Osteoblast (primary cell): ENCODE data around the gene RUNX3. TPM values are rescaled to one million over a fixed set of nuclear protein-coding genes. Genes with fewer than 3 reads are reported as not detected.

Experiments
- DNase-seq: peaks from one replicate; pipeline ENCODE4 v3.0.0; 2011; ENCODE audit warnings: low spot score, mixed read lengths; ENCODE audit not compliant: insufficient read length; ENCODE audit errors: missing footprints
- H2AFZ ChIP-seq: 2 replicates; pipeline ENCODE4 v1.6.0; 2011; ENCODE audit warnings: mild to moderate bottlenecking, low read length
- H3K27ac ChIP-seq: 2 replicates; pipeline ENCODE4 v1.5.1; 2011; ENCODE audit warnings: mild to moderate bottlenecking, low read depth, low read length, moderate library complexity
- H3K27me3 ChIP-seq: 2 replicates; pipeline ENCODE4 v1.6.0; 2012; ENCODE audit warnings: mild to moderate bottlenecking, control low read depth, inconsistent platforms, low read length, moderate library complexity; ENCODE audit not compliant: insufficient read depth
- H3K36me3 ChIP-seq: 2 replicates; pipeline ENCODE4 v1.5.1; 2011; ENCODE audit warnings: mild to moderate bottlenecking, low read length, control low read depth, moderate library complexity; ENCODE audit not compliant: insufficient read depth
- H3K4me1 ChIP-seq: 2 replicates; pipeline ENCODE4 v1.5.1; 2011; ENCODE audit warnings: mild to moderate bottlenecking, low read length, control low read depth, moderate library complexity; ENCODE audit not compliant: insufficient read depth
- H3K4me2 ChIP-seq: 2 replicates; pipeline ENCODE4 v1.6.0; 2011; ENCODE audit warnings: mild to moderate bottlenecking, low read length; ENCODE audit not compliant: insufficient read depth
- H3K4me3 ChIP-seq: fragments of 200-600 bp; sonication (generic); 3 replicates; pipeline ENCODE4 v1.5.1; 2012; ENCODE audit warnings: mild to moderate bottlenecking, low read length, inconsistent platforms; ENCODE audit not compliant: insufficient read depth
- H3K79me2 ChIP-seq: 2 replicates; pipeline ENCODE4 v1.6.0; 2012; ENCODE audit warnings: mild to moderate bottlenecking, low read length, control low read depth, inconsistent platforms; ENCODE audit not compliant: insufficient read depth
- H3K9me3 ChIP-seq: 2 replicates; pipeline ENCODE4 v1.5.1; 2011; ENCODE audit warnings: low read depth, low read length, control low read depth
- H4K20me1 ChIP-seq: 2 replicates; pipeline ENCODE4 v1.6.0; 2012; ENCODE audit warnings: mild to moderate bottlenecking, low read length, control low read depth; ENCODE audit not compliant: insufficient read depth
- CTCF ChIP-seq: IDR thresholded peaks from 2 replicates; pipeline ENCODE4 v1.5.1; 2011; ENCODE audit warnings: mild to moderate bottlenecking, low read depth, low read length, moderate library complexity; ENCODE audit errors: extremely low read depth
- total RNA-seq: library from RNA; depleted of rRNA; stranded (reverse); fragments of >200 nt; gene quantifications from 2 replicates; pipeline ENCODE4 v1.2.3, GENCODE V29; 2012

RUNX3 gene
- total RNA-seq, 1 donor: 3.6 TPM

GRCh38 chr1:24970399-24970753, 40.3 kb upstream of the RUNX3 start:
- Histone ChIP-seq H3K4me2 (no peak overlapping the region), H3K79me2 (no peaks in the 10 kb centered on the region), H3K27me3 (no peaks in the 10 kb centered on the region), H3K27ac (no peak overlapping the region), H3K4me1 (peaks cover 30% of the 10 kb centered on the region), H2AFZ (no peak overlapping the region), H3K4me3 (no peak overlapping the region), H4K20me1 (no peaks in the 10 kb centered on the region), H3K36me3 (no peaks in the 10 kb centered on the region), H3K9me3 (peaks cover 7% of the 10 kb centered on the region)
- peak; percentile 89 for DNase-seq
- TF ChIP-seq CTCF: no peak

- H3K4me2 ChIP-seq: no peak overlapping the region
- no peak overlapping the region for H3K27ac ChIP-seq
- DNase-seq: peak; percentile 84
- H3K27me3 ChIP-seq: no peaks in the 10 kb centered on the region
- no peaks in the 10 kb centered on the region for H4K20me1 ChIP-seq
- H3K79me2 ChIP-seq: no peaks in the 10 kb centered on the region
- H3K4me1 ChIP-seq: peaks cover 35% of the 10 kb centered on the region
- no peak overlapping the region for H2AFZ ChIP-seq
- TF ChIP-seq CTCF: no peak
- H3K9me3 ChIP-seq: peaks cover 2% of the 10 kb centered on the region
- no peak overlapping the region for H3K4me3 ChIP-seq
- no peaks in the 10 kb centered on the region for H3K36me3 ChIP-seq
These were observed 39.7 kb upstream of the RUNX3 start for GRCh38 chr1:24969596-24970398.

- H2AFZ ChIP-seq: no peak overlapping the region
- no peak for TF ChIP-seq CTCF
- H4K20me1 ChIP-seq: no peaks in the 10 kb centered on the region
- H3K9me3 ChIP-seq: no peaks in the 10 kb centered on the region
- H3K36me3 ChIP-seq: no peaks in the 10 kb centered on the region
- no peak overlapping the region for H3K4me2 ChIP-seq
- H3K4me3 ChIP-seq: no peak overlapping the region
- H3K4me1 ChIP-seq: peaks cover 42% of the 10 kb centered on the region
- no peaks in the 10 kb centered on the region for H3K27me3 ChIP-seq
- DNase-seq: peak; percentile 77
- peaks cover 2% of the 10 kb centered on the region for H3K79me2 ChIP-seq
- H3K27ac ChIP-seq: no peak overlapping the region
These were observed 39.0 kb upstream of the RUNX3 start for GRCh38 chr1:24968941-24969585.

GRCh38 chr1:24967962-24968361, 37.9 kb upstream of the RUNX3 start:
- Histone ChIP-seq H3K9me3 (no peaks in the 10 kb centered on the region), H3K4me1 (peaks cover 53% of the 10 kb centered on the region), H3K79me2 (peaks cover 12% of the 10 kb centered on the region), H2AFZ (no peak overlapping the region), H3K4me3 (no peak overlapping the region), H4K20me1 (no peaks in the 10 kb centered on the region), H3K27ac (no peak overlapping the region), H3K36me3 (no peaks in the 10 kb centered on the region), H3K27me3 (no peaks in the 10 kb centered on the region), H3K4me2 (no peak overlapping the region)
- no peak for DNase-seq
- TF ChIP-seq CTCF: no peak
